Glomerular endothelial cell (primary cell): ENCODE data around the gene PNPLA2. TPM values are rescaled to one million over a fixed set of nuclear protein-coding genes. Genes with fewer than 3 reads are reported as not detected.

Experiments used
- DNase-seq: peaks from one replicate; pipeline ENCODE4 v3.0.0-alpha.2; 2011; ENCODE audit warnings: low read depth, low spot score; ENCODE audit errors: extremely low read depth
- total RNA-seq: library from RNA; depleted of rRNA; stranded (reverse); fragments of >200 nt; gene quantifications from 2 replicates; pipeline ENCODE4 v1.2.3, GENCODE V29; 2015

PNPLA2 gene
- total RNA-seq, 1 donor from 2014 or later, result 58.0 TPM

DNA sequence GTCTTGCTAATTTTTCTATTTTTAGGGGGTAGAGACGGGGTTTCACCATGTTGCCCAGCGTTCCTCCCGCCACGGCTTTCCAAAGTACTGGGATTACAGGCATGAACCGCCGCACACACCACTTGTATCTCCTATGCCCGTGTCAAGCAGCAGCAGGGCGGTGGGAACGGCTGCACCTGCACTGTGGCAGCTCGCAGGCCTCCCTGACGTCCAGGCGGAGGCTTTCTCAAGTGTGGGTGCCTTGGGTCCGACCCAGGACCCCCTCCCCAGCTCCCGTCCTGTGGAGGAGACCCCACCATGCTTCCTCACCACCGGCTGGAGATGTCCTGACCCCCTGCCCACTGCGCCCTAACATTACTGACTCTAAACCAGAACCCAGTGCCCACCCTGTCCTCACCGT, 49.7 kb downstream of the PNPLA2 start:
- DNase-seq, result no peak

DNA sequence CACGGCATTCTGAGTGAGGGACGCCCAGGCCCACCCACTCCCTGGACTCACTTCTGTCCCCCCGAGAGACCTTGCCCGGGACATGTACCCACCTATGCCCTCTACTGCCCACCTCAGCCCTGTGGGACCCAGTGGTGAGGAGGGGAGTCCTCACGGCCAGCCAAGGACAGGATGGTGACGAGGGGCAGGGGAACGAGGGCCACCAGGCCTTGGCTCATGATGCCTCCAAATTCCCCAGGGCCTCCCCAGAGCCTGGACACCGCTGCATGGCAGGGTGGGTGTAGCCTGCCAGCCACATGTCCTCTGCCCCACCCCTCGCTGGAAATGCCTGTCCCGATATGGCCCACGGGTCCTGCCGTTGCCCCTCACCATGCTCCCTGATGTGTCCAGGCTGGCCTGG, 50.1 kb downstream of the PNPLA2 start:
- no peak for DNase-seq

DNA sequence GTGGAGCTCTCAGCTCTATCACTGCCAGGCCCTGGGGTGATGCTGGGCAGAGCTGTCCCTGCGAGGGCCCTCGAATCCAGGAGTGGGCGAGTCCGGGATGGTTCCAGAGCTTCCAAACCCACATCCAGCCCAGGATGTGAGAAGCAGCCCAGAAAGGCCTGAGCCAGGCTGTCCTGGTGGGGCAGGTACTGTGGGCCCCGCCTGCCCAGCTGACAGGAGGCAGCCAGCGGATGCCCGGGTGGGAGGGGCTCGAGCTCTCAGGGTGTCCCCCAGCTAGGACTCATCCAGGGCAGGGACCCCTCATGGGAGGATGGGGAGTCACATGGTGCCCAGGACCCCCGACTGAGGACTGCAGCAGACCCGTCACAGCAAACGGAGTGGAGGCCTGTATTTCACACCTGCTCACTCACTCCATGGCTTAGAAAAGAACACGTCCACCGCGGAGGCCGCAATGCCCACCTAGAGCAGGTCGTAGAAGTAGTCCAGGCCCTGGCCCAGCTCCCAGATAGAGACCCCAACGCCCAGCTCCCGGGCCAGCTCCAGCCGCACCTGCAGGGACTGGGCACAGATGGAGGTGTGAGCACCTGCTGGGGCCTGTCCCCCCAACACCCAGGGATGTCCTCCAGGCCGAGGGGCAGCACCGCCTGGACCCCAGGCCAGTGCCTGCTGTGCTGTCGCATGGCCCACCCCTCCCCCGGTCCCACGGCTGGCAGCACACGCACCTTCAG, 50.8 kb downstream of the PNPLA2 start:
- DNase-seq, result no peak

DNA sequence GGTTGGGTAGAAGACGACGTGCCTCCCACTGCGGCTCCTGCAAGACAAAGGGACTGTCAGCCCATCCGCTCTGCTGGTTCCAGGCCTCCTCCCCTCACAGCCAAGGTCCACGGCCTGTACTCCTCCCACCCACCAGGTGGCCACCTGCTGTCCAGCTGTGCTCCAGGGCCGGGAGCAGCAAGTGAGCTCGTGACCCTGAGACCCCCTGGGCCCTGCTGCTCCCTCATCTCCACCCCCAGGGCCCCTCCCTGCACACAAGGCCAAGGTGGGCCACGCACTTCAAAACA, 51.4 kb downstream of the PNPLA2 start:
- no peak for DNase-seq

DNA sequence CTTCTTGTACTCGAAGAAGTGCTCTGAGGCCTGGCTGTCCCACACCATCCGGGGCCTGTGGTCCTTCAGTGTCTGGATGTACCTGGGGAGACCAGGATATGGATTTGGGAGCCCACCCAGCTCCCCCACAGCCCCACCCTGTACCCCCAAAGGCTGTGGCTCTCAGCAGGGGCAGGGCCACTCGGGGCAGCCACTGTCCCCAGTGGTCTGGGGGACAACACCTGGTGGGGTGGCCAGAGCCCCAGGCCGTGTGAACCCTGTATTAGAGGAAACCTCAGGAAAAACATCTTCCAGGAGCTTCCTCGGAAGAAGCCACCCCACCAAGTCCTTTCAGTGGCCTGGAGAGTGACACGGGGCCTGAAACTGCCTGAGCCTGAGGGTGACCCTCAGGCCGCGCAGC, 51.7 kb downstream of the PNPLA2 start:
- no peak for DNase-seq

DNA sequence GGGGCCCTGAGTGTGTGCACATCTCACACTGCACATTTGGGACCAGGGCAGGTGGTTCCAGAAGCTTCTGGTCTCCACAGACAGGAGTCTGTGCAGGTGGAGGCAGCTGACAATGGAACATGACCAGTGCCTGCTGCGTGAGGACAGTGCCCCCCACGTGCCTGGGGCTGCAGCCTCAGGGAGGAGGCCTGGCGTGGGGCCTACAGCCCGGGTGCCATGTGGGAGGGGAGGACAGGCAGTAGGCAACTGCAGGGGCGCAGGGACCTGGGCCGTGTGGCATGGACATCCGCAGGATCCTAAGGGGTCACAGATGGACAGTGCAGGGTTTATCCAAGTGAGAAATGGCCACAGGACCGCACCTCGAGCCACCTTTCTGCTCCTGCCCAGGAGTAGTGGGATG, 52.8 kb downstream of the PNPLA2 start:
- DNase-seq, result no peak

DNA sequence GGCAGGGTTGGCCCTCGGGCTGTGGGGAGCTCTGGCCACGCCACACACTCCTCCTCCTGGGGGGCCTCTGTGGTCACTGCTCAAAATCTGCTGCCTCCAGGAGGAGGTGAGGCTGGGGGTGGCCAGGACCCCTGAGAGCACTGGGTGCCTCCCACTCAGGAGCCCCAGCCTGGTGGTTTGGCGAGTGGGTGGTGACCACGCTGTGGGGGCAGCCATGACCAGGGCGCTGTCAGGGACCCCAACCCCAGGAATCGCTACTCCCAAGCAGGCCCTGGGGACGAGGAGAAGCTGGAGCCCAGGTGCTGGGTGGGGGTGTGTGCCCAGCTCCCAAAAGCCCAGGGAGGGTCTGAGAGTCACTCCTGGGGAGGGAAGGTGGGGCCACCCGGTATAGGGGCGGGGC, 54.1 kb downstream of the PNPLA2 start:
- DNase-seq, result no peak

DNA sequence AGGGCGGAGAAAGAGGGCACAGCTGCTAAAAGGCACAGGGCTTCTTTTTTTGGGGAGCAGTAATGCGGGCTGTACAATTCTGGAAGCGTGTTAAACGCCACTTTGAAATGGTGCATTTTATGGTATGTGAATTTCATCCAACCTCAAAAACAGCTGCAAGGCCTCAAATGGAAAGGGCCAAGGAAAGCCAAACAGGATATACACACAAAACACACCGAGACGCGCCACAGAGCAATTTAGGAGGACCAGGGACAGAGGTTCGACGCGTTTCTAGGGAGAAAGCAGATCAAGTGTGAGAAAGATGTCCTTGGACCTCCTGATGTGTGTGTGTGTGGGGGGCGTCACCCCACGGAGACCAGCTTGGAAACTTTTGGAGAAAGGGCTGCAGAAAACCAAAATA, 55.0 kb downstream of the PNPLA2 start:
- no peak for DNase-seq

Other genes starting within 250 kb of the PNPLA2 start
- 22.4 and 46.5 TPM in 2 replicates for gene PHRF1, start 242.4 kb upstream of the PNPLA2 start, total RNA-seq
- 22.8 and 66.5 TPM in 2 replicates for gene IRF7, start 203.0 kb upstream of the PNPLA2 start, total RNA-seq
- gene CDHR5, start 194.0 kb upstream of the PNPLA2 start, total RNA-seq, result not detected in 2 replicates
- not detected in 2 replicates for gene SCT, start 191.7 kb upstream of the PNPLA2 start, total RNA-seq
- not detected in 2 replicates for gene DRD4, start 181.6 kb upstream of the PNPLA2 start, total RNA-seq
- 58.0 and 59.3 TPM in 2 replicates for gene DEAF1, start 123.7 kb upstream of the PNPLA2 start, total RNA-seq
- gene TMEM80, start 123.1 kb upstream of the PNPLA2 start, total RNA-seq, result 25.1 and 25.3 TPM in 2 replicates
- 18.1 and 20.0 TPM in 2 replicates for gene EPS8L2, start 112.7 kb upstream of the PNPLA2 start, total RNA-seq
- 224 and 252 TPM in 2 replicates for gene TALDO1, start 71.5 kb upstream of the PNPLA2 start, total RNA-seq
- gene GATD1, start 41.4 kb upstream of the PNPLA2 start, total RNA-seq, result 37.6 and 47.2 TPM in 2 replicates
- gene CEND1, start 28.8 kb upstream of the PNPLA2 start, total RNA-seq, result 0.58 and 0.78 TPM in 2 replicates
- gene SLC25A22, start 20.6 kb upstream of the PNPLA2 start, total RNA-seq, result 16.1 and 20.9 TPM in 2 replicates
- gene PIDD1, start 13.7 kb upstream of the PNPLA2 start, total RNA-seq, result 27.4 and 47.9 TPM in 2 replicates
- gene RPLP2, start 8.9 kb upstream of the PNPLA2 start, total RNA-seq, result 621 and 670 TPM in 2 replicates
- gene CRACR2B, start 9.0 kb downstream of the PNPLA2 start, total RNA-seq, result 13.5 and 19.4 TPM in 2 replicates
- 569 and 728 TPM in 2 replicates for gene CD151, start 14.0 kb downstream of the PNPLA2 start, total RNA-seq
- gene POLR2L, start 23.6 kb downstream of the PNPLA2 start, total RNA-seq, result 125 and 145 TPM in 2 replicates
- gene TSPAN4, start 23.9 kb downstream of the PNPLA2 start, total RNA-seq, result 121 and 134 TPM in 2 replicates
- gene CHID1, start 91.9 kb downstream of the PNPLA2 start, total RNA-seq, result 83.5 and 87.7 TPM in 2 replicates
- gene AP2A2, start 107.0 kb downstream of the PNPLA2 start, total RNA-seq, result 93.7 and 129 TPM in 2 replicates
- gene MUC6, start 217.8 kb downstream of the PNPLA2 start, total RNA-seq, result not detected in 2 replicates